GM03348 (cell line): ENCODE measurements around the gene COPE.
"Not testable (repeated sequence)": the region's sequence is repeated elsewhere in the genome, so short reads cannot be mapped to it uniquely, and the experiment has no call there.

ENCODE experiments used
- DNase-seq: peaks from one replicate; pipeline ENCODE4 v3.0.0; 2012; ENCODE audit warnings: low spot score

COPE gene

GRCh38 chr19:18919086-18919899, at the start of gene COPE, which contains the start of gene DDX49:
Gene COPE, minus strand, starts transcription at chr19:18919387. Its CDS starts 39 bp downstream, at chr19:18919348.
Gene DDX49, plus strand, starts transcription at chr19:18919715. Its CDS starts 27 bp downstream, at chr19:18919742.
- DNase-seq: peak; percentile 99

DNA sequence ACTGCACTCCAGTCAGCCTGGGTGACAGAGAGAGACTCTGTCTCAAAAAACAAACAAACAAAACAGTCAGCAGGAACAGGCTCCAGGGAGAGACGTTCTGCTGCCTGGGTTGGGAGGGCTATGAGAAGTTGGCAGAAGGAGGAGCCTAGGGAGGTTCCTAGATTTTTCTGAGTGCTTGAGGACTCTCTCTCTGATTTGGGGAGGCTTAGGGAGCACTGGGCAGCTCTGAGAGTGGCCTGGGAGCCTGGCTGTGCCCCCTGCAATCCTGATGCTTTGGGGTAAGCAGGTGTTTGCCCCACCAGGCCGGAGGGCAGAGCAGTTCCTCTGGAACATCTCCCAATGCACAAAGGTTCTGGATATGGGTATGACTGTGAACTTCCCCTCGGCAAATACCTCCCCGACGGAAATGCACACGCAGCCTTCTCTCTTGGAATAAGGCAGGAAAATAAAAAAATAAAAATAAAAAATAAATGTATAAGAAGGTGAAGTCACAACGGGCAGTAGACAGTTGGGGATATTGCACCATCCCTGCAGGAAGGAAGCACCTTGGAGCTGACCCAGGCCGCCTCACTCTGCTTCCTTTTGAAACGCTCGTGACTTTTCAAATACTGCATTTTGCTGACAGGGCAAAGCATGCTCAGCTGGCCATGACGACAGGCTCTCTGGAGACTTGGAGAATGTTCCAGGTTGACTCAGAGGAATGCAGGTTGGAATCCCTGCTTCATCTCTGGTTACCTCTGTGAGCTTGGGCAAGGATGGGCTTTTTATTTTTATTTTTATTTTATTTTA, 48.4 kb upstream of the COPE start:
- no peak for DNase-seq

GRCh38 chr19:18966307-18966706, 47.1 kb upstream of the COPE start:
- DNase-seq: no peak

GRCh38 chr19:18964121-18964520, 44.9 kb upstream of the COPE start:
- DNase-seq: no peak

GRCh38 chr19:18961767-18962620, 42.8 kb upstream of the COPE start:
- DNase-seq: no peak

DNA sequence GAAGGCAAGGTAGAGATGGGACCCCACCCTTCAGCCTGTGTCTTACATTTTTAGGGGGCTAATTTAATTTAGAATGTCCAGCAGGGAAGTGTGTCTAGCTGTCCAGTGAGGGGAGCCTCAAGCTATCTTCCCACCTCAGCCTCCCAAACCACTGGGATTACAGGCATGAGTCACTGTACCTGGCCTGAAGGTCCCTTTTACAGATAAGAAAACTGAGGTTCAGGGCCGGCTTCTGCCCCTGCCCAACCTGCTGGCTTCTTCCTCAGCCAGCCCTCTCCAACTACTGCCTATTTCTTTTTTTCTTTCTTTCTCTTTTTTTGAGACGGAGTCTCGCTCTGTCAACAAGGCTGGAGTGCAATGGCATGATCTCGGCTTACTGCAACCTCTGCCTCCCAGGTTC, 41.2 kb upstream of the COPE start:
- DNase-seq: no peak

GRCh38 chr19:18955042-18955441, 35.9 kb upstream of the COPE start:
- DNase-seq: no peak

DNA sequence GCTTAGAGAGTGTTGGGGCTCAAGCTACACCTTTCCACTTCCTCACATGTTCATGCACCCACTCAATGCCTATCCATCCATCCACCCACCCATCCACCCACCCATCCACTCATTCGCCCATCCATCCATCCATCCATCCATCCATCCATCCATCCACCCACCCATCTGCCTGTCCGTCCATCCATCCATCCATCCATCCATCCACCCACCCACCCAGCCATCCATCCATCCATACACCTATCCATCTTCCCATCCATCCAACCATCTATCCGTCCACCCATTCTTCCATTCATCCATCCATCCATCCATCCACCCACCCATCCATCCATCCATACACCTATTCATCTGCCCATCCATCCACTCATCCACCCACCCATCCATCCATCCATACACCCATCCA, 34.9 kb upstream of the COPE start:
- no peak for DNase-seq

GRCh38 chr19:18952364-18953003, 33.3 kb upstream of the COPE start:
- DNase-seq: not testable (repeated sequence)

DNA sequence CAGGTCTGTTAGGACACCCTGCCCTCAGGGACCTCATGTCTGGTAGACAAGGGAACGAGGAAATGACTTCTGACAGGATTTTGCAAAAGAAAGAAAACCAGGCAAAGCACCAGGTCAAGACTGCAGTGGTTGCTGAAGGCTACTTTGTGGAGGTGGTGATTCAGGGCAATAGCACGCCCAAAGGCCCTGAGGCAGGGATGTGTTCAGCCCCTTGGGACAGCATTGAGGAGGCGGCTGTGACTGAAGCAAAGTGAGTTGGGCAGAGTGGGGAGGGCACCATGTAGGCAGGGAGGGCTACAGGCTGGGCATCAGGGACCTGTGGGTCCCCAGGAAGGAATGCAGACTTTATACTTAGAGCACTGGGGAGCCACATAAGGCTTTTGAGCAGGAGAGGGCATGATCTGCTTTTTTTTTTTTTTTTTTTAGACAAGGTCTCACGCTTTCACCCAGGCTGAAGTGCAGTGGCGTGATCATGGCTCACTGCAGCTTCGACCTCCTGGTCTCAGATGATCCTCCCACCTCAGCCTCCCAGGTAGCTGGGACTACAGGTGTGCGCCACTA, 32.6 kb upstream of the COPE start:
- DNase-seq: peak; percentile 32

GRCh38 chr19:18949858-18950257, 30.7 kb upstream of the COPE start:
- DNase-seq: no peak

DNA sequence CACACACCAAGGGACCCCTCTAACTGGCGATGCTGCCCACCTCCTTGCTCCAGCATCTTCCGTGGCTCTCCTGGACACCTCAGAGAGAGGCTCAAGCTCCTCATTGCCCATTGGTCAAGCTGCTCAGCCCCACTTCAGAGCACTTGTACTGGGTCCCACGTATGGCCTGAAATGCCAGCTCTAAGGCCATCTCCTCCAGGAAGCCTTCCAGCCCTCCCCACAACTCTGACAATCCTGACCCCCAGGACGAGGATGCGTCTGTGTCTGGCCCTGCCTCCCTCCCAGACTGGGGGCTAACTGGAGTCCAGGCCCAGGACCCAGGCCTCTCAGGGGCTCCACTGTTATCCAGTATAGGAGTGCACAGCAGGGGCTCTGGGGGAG, 29.8 kb upstream of the COPE start:
- DNase-seq: no peak

GRCh38 chr19:18948075-18948975, 29.1 kb upstream of the COPE start:
- DNase-seq: no peak

DNA sequence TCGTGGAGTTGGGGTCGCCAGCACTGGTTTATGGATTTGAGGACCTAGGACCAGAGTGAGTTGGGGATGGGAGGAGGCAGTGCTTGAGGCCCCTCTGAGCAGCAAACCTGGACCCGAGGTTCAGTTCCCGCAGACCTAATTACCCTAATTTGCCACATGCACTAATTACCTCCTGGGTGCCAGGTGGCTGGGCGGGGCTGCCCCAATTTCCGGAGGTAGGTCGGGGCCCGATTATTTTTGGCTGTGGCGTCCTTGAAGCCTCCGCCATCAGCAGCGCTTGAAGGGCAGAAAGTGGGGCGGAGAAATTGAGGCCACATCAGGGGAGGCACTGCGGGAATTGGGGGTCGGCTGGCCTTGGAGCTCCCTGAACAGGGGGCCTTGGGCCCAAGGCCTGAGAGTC, 27.7 kb upstream of the COPE start:
- no peak for DNase-seq

DNA sequence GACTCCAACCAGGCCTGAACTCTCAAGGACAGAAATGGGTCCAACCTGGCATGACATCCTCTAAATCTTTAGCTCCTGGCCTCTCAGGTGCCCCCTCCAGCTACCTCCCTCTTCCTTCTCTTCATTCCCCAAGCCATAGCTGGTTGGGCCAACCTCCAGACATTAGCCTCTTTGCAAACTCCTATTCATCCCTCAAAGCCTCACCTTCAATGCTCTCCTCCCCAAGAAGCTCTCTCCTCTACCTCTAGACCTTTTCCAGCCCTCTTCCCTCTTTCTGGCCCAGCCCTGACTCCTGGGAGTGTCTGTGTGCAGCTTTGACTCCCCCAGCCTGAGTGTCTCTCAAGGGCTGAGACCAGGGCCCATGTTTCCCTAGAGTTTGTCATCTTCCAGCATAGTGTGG, 27.1 kb upstream of the COPE start:
- no peak for DNase-seq

- no peak for DNase-seq
These were observed 26.1 kb upstream of the COPE start for GRCh38 chr19:18945297-18945696.

GRCh38 chr19:18943465-18943864, 24.3 kb upstream of the COPE start:
- no peak for DNase-seq

DNA sequence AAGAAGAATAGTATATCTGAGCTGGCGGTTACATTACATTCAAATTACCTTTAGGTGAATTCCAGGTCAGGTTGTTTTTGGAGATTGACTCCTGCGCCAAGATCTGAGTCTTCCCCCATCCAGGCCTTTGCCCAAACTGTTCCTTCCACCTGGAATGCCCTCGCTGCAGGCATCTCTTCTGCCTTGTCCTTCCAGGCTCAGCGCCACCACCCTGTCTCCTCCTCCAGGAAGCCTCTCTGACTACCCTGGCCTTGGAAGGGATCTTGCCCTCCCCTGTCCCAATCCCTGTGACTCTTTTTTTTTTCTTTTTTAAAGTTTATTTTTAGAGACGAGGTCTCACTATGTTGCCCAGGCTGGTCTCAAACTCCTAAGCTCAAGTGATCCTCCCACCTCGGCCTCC, 23.5 kb upstream of the COPE start:
- no peak for DNase-seq

GRCh38 chr19:18941628-18942354, 22.6 kb upstream of the COPE start:
- no peak for DNase-seq
